Fibroblast of the aortic adventitia (primary cell): Measurements from ENCODE around the gene FAF1. TPM values are rescaled to one million over a fixed set of nuclear protein-coding genes. Genes with fewer than 3 reads are reported as not detected.

Experiments used
- DNase-seq: peaks from one replicate; pipeline ENCODE4 v3.0.0-alpha.2; 2010; ENCODE audit warnings: low read depth
- H3K4me3 ChIP-seq: 2 replicates; pipeline ENCODE4 v1.5.1; 2011; ENCODE audit warnings: low read depth, mild to moderate bottlenecking, control low read depth, low read length, moderate library complexity
- CTCF ChIP-seq: IDR thresholded peaks from 2 replicates; pipeline ENCODE4 v1.5.1; 2011; ENCODE audit warnings: mild to moderate bottlenecking, low read length, control low read depth, inconsistent platforms; ENCODE audit not compliant: insufficient read depth
- total RNA-seq: library from RNA; depleted of rRNA; stranded (reverse); fragments of >200 nt; gene quantifications from 2 replicates; pipeline ENCODE4 v1.2.3, GENCODE V29; 2012; ENCODE audit warnings: low replicate concordance

The FAF1 gene
- total RNA-seq, 1 donor, result 93.8 TPM

- TF ChIP-seq CTCF, result no peak
- no peak overlapping the region for H3K4me3 ChIP-seq
- no peak for DNase-seq
Measured at GRCh38 chr1:50651476-50652263, 308.4 kb downstream of the FAF1 start.

DNA sequence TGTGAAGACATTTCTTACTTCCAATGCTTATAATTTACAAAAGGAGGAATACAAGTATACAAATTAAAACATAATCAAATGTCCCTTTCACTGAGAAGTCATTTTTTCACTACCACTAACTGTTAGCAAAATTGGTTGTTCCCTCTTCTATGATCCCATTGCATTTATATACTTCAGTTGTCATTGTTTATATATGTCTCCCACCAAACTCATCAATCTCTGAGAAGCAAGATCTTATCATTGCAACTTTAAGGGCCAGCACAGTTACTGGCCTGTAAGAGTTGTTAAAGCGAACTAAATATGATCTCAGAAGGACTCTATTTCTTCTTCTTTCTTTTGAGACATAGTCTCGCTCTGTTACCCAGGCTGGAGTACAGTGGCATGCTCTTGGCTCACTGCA, 313.5 kb downstream of the FAF1 start:
- no peak overlapping the region for H3K4me3 ChIP-seq
- no peak for DNase-seq
- no peak for TF ChIP-seq CTCF

DNA sequence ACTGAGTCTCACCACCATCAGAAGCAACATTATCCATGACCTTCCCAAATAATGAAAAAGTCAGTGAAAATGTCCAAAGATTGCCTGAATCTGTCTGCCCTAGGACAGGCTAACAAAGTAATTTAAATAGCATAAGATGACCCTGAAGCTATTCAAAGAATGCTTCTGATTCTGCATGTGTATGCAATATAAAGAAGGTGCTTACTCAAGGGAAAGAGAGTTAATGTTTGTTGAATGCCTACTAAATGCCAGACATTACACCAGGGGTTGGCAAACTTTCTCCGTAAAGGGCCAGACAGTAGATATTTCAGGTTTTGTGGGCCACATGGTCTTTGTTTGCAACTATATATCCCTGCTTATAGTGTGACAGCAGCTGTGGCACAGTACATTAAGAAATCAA, 314.9 kb downstream of the FAF1 start:
- no peak for TF ChIP-seq CTCF
- no peak for DNase-seq
- H3K4me3 ChIP-seq, result no peak overlapping the region

DNA sequence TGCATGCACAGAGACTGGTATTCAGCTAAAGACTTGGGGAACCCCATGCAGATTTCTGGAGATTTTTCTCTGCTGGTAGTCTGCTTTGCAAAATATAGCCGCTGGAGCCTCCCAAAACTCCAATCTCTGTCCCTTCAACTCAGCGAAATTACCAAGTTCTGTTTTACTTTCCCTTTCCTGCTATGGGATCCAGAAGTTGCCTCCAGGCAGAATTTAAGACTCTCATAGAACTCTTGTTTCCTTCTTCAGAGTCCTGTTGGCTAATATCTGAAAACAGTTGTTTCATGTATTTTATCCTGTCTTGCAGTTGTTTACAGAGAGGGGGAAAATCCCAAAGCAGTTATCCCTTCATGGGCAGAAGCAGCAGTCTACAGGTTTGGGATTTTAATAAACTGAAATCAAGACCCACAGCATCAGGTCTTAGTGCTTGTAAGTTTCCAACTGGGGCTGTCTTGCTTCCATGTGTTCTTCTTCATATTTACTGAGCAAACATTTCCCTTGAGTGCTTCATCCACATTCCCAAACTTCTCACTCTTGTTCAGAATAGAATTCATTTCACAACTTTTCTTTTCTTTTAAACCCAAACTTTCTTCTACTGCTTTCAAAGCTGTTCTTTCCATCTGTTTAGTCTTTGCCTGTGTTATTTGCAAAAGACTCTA, 315.5 kb downstream of the FAF1 start:
- no peak for TF ChIP-seq CTCF
- H3K4me3 ChIP-seq, result no peak overlapping the region
- no peak for DNase-seq

GRCh38 chr1:50637460-50637859, 322.6 kb downstream of the FAF1 start:
- no peak for DNase-seq
- TF ChIP-seq CTCF, result no peak
- no peak overlapping the region for H3K4me3 ChIP-seq

- no peak for DNase-seq
- no peak for TF ChIP-seq CTCF
- no peak overlapping the region for H3K4me3 ChIP-seq
Measured at GRCh38 chr1:50634251-50634650, 325.8 kb downstream of the FAF1 start.
